Endothelial cell of umbilical vein (primary cell): ENCODE data around the gene IL17RD. TPM values are rescaled to one million over a fixed set of nuclear protein-coding genes. Genes with fewer than 3 reads are reported as not detected.

Experiments
- BruUV-seq: library from RNA; stranded (reverse); fragments of 400-500 nt; replicated peaks from 2 replicates; lab custom pipeline; 2021; lab: Mats Ljungman, UMichigan
- CTCF ChIA-PET: fragments of 300-600, 350-600 bp; sonication (Branson Sonifier 250); formaldehyde crosslinking; loops from one replicate; lab custom pipeline; 2021; ENCODE audit warnings: antibody characterized with exemption, inconsistent platforms; lab: Charles Lee
- POLR2A ChIA-PET: fragments of 300-600, 350-600 bp; sonication (Branson Sonifier 250); formaldehyde crosslinking; loops from one replicate; lab custom pipeline; 2021; ENCODE audit warnings: antibody characterized with exemption, inconsistent platforms; lab: Charles Lee
- DNase-seq: peaks from one replicate; pipeline ENCODE4 v3.0.0-alpha.2; 2011; ENCODE audit warnings: low read depth, low spot score
- FAIRE-seq: peaks from 2 replicates; lab custom pipeline; 2011; peaks lifted over from hg19 to GRCh38; lab: Jason Lieb, UNC
- H2AFZ ChIP-seq: 2 replicates; pipeline ENCODE4 v1.6.0; 2012; ENCODE audit warnings: low read depth, low read length, control low read depth, inconsistent platforms
- H3K27ac ChIP-seq: 2 replicates; pipeline ENCODE4 v1.5.1; 2011; ENCODE audit warnings: low read depth, mild to moderate bottlenecking, control low read depth, low read length, moderate library complexity; ENCODE audit not compliant: insufficient read depth
- H3K27me3 ChIP-seq, 2 experiments: 2 replicates each; pipeline versions ENCODE4 v1.6.0 to v1.6.1; 2011; ENCODE audit warnings: low read length in 2 of 2, mixed read lengths in 1 of 2; ENCODE audit not compliant: control insufficient read depth in 2 of 2, insufficient read depth in 2 of 2
- H3K36me3 ChIP-seq, 2 experiments: 2 replicates in 1 of 2; 3 replicates in 1 of 2; pipeline ENCODE4 v1.5.1; 2011; ENCODE audit warnings: low read length in 2 of 2, mild to moderate bottlenecking in 1 of 2, moderate library complexity in 1 of 2; ENCODE audit not compliant: control insufficient read depth in 2 of 2, insufficient read depth in 2 of 2; ENCODE audit errors: extremely low read depth in 1 of 2
- H3K4me1 ChIP-seq: 3 replicates; pipeline ENCODE4 v1.5.1; 2011; ENCODE audit warnings: mild to moderate bottlenecking, low read length; ENCODE audit not compliant: control insufficient read depth, insufficient read depth; ENCODE audit errors: extremely low read depth
- H3K4me2 ChIP-seq: 2 replicates; pipeline ENCODE4 v1.6.1; 2011; ENCODE audit warnings: low read length, control low read depth, mixed read lengths; ENCODE audit not compliant: insufficient read depth
- H3K4me3 ChIP-seq, 3 experiments: fragments of 200-600 bp in 1 of 3; sonication (generic), shearing (Covaris generic) in 1 of 3; replicated peaks in 1 of 3; 2 replicates each; pipeline ENCODE4 v1.5.1; 2011 to 2016; ENCODE audit warnings: control low read depth in 3 of 3, low read length in 3 of 3, mild to moderate bottlenecking in 2 of 3, inconsistent platforms in 1 of 3, low read depth in 1 of 3, moderate library complexity in 1 of 3; ENCODE audit not compliant: insufficient read depth in 1 of 3
- H3K79me2 ChIP-seq: 2 replicates; pipeline ENCODE4 v1.6.0; 2012; ENCODE audit warnings: low read length, inconsistent platforms; ENCODE audit not compliant: control insufficient read depth, insufficient read depth
- H3K9ac ChIP-seq: replicated peaks from 2 replicates; pipeline ENCODE3; 2011; ENCODE audit warnings: low read length, control low read depth; ENCODE audit not compliant: insufficient read depth; ENCODE audit errors: extremely low read depth
- H3K9me1 ChIP-seq: replicated peaks from 3 replicates; pipeline ENCODE4 v1.6.0; 2011; ENCODE audit warnings: mild to moderate bottlenecking, low read length; ENCODE audit not compliant: control insufficient read depth, insufficient read depth; ENCODE audit errors: extremely low read depth
- H3K9me3 ChIP-seq: replicated peaks from 2 replicates; pipeline ENCODE4 v1.5.1; 2012; ENCODE audit warnings: low read length, inconsistent platforms; ENCODE audit not compliant: control insufficient read depth, insufficient read depth
- H4K20me1 ChIP-seq: replicated peaks from 2 replicates; pipeline ENCODE3; 2011; ENCODE audit warnings: mild to moderate bottlenecking, low read length; ENCODE audit not compliant: control insufficient read depth, insufficient read depth; ENCODE audit errors: extremely low read depth
- EZH2 ChIP-seq: IDR thresholded peaks from 2 replicates; pipeline ENCODE4 v1.6.1; 2012; ENCODE audit warnings: borderline replicate concordance, low read depth, mild to moderate bottlenecking, moderate library complexity, low read length, inconsistent platforms; ENCODE audit not compliant: severe bottlenecking
- FOS ChIP-seq: IDR thresholded peaks from 2 replicates; pipeline ENCODE4 v1.6.1; 2011; ENCODE audit warnings: mild to moderate bottlenecking, low read length, moderate library complexity, borderline replicate concordance; ENCODE audit not compliant: insufficient read depth
- JUN ChIP-seq: IDR thresholded peaks from 2 replicates; pipeline ENCODE4 v1.6.1; 2011; ENCODE audit warnings: borderline replicate concordance, low read depth; ENCODE audit not compliant: insufficient read length, insufficient read depth
- MYC ChIP-seq: IDR thresholded peaks from one replicate; pipeline ENCODE4 v1.6.1; 2011; ENCODE audit warnings: mild to moderate bottlenecking, low read depth, low read length
- POLR2AphosphoS5 ChIP-seq: IDR thresholded peaks from 2 replicates; pipeline ENCODE4 v1.6.1; 2012; ENCODE audit warnings: low read depth, mild to moderate bottlenecking, control low read depth, low read length, moderate library complexity; ENCODE audit not compliant: insufficient read depth
- dilution Hi-C: fragments of 300-500 bp; cut with MboI; formaldehyde crosslinking; loops from one replicate; pipeline ENCODE4 v1.15.0; 2019; ENCODE audit warnings: low sequenced_read_pairs; ENCODE audit not compliant: extremely low pct_ligation_motif_present
- intact Hi-C: fragments of 100-400 bp; cut with micrococcal nuclease; formaldehyde crosslinking; loops from one replicate; pipeline ENCODE4 v1.10.0; 2022
- polyA plus RNA-seq, 4 experiments: library from polyadenylated mRNA; depleted of rRNA in 3 of 4; stranded (reverse) in 3 of 4; unstranded in 1 of 4; fragments of >200 nt; gene quantifications; 2 replicates each; pipeline versions ENCODE4 v1.2.1 to v1.2.3, GENCODE V29; 2011 to 2012; ENCODE audit warnings: missing spikeins in 1 of 4
- total RNA-seq: library from RNA; stranded (reverse); gene quantifications from 2 replicates; pipeline ENCODE4 v1.2.3, GENCODE V29; 2021
- TF ChIP-seq, protein P1 (sequence below), 2 donors: IDR thresholded peaks; 1 replicate in 1 of 2; 2 replicates in 1 of 2; pipeline ENCODE4 v1.5.1; 2011; ENCODE audit warnings: low read length in 2 of 2, mild to moderate bottlenecking in 2 of 2, moderate library complexity in 2 of 2, control low read depth in 1 of 2, inconsistent platforms in 1 of 2, low read depth in 1 of 2; ENCODE audit not compliant: insufficient read depth in 1 of 2; ENCODE audit errors: extremely low read depth in 1 of 2
- TF ChIP-seq, protein P2 (sequence below): IDR thresholded peaks from 2 replicates; pipeline ENCODE4 v1.6.1; 2011; ENCODE audit not compliant: insufficient read depth, insufficient read length

Gene IL17RD
- total and polyA plus RNA-seq, 2 donors (not counting 3 experiments of a cell fraction or from before 2014, with no cell fraction given), result 0.36 to 0.93 TPM

DNA sequence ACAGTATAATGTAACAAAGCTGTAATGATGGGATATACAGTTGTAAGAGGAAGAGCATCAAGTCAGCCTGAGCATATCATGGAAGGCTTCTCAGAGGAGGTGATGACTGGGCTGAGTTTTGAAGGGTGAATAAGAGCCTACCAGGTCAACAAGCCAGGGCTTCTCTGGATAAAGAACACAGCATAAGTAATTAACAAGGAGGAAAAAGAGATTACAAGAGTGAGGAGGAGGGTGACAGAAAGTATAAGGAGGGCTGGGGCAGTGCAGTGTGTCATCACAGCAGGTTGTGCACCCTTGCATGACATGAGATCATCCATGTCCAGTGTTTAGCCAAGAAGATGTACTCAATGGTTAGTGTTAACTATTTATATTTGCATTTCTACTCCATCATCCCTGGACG lies 121.6 kb downstream of the IL17RD start:
- CTCF ChIA-PET, result no interaction called here
- dilution Hi-C loops, result no loop called here
- no TSS peak for BruUV-seq

More for the DNA sequence above, 121.6 kb downstream of the IL17RD start:
- Histone ChIP-seq H3K27me3 (peaks cover 0 to 11% of the 10 kb centered on the region in 2 experiments), H2AFZ (no peak overlapping the region), H3K4me3 (no peak overlapping the region), H3K9me3 (no peaks in the 10 kb centered on the region), H3K9ac (no peak overlapping the region), H3K36me3 (no peaks in the 10 kb centered on the region), H3K4me2 (no peak overlapping the region), H3K79me2 (no peaks in the 10 kb centered on the region), H3K4me1 (no peaks in the 10 kb centered on the region), H4K20me1 (no peaks in the 10 kb centered on the region), H3K27ac (no peak overlapping the region), H3K9me1 (no peaks in the 10 kb centered on the region)
- DNase-seq (no peak), FAIRE-seq (no peak)
- intact Hi-C loops, result no loop called here
- TF ChIP-seq EZH2 (no peak), JUN (no peak), POLR2AphosphoS5 (no peak), MYC (no peak), FOS (no peak)
- TF ChIP-seq, protein P1, sequence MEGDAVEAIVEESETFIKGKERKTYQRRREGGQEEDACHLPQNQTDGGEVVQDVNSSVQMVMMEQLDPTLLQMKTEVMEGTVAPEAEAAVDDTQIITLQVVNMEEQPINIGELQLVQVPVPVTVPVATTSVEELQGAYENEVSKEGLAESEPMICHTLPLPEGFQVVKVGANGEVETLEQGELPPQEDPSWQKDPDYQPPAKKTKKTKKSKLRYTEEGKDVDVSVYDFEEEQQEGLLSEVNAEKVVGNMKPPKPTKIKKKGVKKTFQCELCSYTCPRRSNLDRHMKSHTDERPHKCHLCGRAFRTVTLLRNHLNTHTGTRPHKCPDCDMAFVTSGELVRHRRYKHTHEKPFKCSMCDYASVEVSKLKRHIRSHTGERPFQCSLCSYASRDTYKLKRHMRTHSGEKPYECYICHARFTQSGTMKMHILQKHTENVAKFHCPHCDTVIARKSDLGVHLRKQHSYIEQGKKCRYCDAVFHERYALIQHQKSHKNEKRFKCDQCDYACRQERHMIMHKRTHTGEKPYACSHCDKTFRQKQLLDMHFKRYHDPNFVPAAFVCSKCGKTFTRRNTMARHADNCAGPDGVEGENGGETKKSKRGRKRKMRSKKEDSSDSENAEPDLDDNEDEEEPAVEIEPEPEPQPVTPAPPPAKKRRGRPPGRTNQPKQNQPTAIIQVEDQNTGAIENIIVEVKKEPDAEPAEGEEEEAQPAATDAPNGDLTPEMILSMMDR (IDR thresholded peaks at IDR 0.05; ENCODE audit: extremely low read depth in 1 of 2, insufficient read depth in 1 of 2, low read depth in 1 of 2, low read length in 2 of 2), result no peak
- TF ChIP-seq, protein P2, sequence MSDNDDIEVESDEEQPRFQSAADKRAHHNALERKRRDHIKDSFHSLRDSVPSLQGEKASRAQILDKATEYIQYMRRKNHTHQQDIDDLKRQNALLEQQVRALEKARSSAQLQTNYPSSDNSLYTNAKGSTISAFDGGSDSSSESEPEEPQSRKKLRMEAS, result no peak
- POLR2A ChIA-PET, result interaction anchor here (0.7 kb wide), 1 partner anchor 35 kb away, joined by 3 read pairs; no protein-coding TSS in a partner anchor
